RWPE2 (cell line): ENCODE data around the gene TIPARP.
"Not testable (repeated sequence)": the region's sequence is repeated elsewhere in the genome, so short reads cannot be mapped to it uniquely, and the experiment has no call there.

Source experiments
- ATAC-seq: fragments of 200-7000 bp; cut with Tn5 transposase; 3 replicates; pipeline ENCODE4 v1.9.1; 2021; ENCODE audit warnings: low read depth
- DNase-seq: peaks from one replicate; pipeline ENCODE4 v3.0.0-alpha.2; 2020; ENCODE audit warnings: low spot score
- H3K27ac ChIP-seq: fragments of 450-650 bp; 2 replicates; pipeline ENCODE4 v1.5.1; 2017; ENCODE audit warnings: mild to moderate bottlenecking; ENCODE audit not compliant: poor library complexity, severe bottlenecking
- H3K27me3 ChIP-seq: fragments of 250-450 bp; sonication (Bioruptor Pico); 2 replicates; pipeline ENCODE4 v1.5.1; 2021; ENCODE audit warnings: mild to moderate bottlenecking, moderate library complexity; ENCODE audit not compliant: insufficient read depth, poor library complexity, severe bottlenecking
- H3K36me3 ChIP-seq: fragments of 250-450 bp; sonication (Bioruptor Pico); 2 replicates; pipeline ENCODE4 v1.5.1; 2020; ENCODE audit warnings: low read depth, mild to moderate bottlenecking, moderate library complexity
- H3K4me1 ChIP-seq: fragments of 250-450 bp; sonication (Bioruptor Pico); 2 replicates; pipeline ENCODE4 v1.5.1; 2021; ENCODE audit warnings: mild to moderate bottlenecking, moderate library complexity; ENCODE audit not compliant: insufficient read depth, poor library complexity, severe bottlenecking
- H3K4me3 ChIP-seq: fragments of 250-450 bp; sonication (Bioruptor Pico); 2 replicates; pipeline ENCODE4 v1.5.1; 2021; ENCODE audit warnings: mild to moderate bottlenecking, moderate library complexity; ENCODE audit not compliant: severe bottlenecking
- H3K9me3 ChIP-seq: fragments of 250-450 bp; sonication (Bioruptor Pico); 2 replicates; pipeline ENCODE4 v1.5.1; 2021; ENCODE audit warnings: mild to moderate bottlenecking, moderate library complexity; ENCODE audit not compliant: severe bottlenecking
- CTCF ChIP-seq: fragments of 450-650 bp; IDR thresholded peaks from one replicate; pipeline ENCODE4 v1.5.1; 2017; ENCODE audit warnings: mild to moderate bottlenecking, moderate library complexity; ENCODE audit not compliant: poor library complexity, severe bottlenecking

TIPARP gene

DNA sequence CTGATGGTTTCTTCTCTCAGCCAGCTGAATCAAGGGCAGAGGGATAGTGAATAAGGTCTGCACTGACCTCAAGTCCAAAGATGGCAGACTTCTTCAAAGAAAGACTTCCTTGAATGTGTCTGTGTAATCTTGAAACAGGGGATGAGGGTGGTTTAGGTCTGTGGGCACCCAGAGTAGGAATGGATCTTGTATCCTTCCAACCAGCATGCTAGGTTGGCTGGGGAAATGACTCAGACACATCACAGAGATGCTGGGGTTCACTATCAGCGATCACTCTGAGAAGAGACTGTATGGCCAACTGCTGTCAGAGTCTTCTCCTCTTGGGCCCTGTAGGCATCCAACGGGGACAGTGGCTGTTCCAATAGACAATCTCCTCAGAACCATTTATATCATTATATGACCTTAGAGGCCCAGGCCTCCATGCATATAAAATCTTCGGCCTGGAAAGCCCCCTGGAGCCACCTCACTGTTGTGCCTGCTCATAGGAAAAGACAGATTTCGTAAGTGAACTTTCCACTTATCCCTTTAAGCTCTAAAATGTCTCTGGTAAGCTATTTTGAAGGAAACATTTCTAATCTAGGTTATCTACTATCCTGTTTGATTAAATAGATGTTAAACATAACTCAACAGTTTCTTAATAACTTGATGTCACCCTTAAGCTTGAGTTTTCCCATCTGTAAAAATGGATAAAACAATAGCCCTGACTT, 58.5 kb downstream of the TIPARP start:
- H3K27ac ChIP-seq = no peak overlapping the region
- no peaks in the 10 kb centered on the region for H3K9me3 ChIP-seq
- H3K36me3 ChIP-seq = no peaks in the 10 kb centered on the region
- H3K4me3 ChIP-seq = no peak overlapping the region
- no peak for TF ChIP-seq CTCF
- ATAC-seq = no peak
- no peaks in the 10 kb centered on the region for H3K27me3 ChIP-seq
- H3K4me1 ChIP-seq = peaks cover 8% of the 10 kb centered on the region
- DNase-seq = no peak

GRCh38 chr3:156734661-156735060, 60.3 kb downstream of the TIPARP start:
- not testable (repeated sequence) for H3K36me3 ChIP-seq, H3K27me3 ChIP-seq, H3K9me3 ChIP-seq, ATAC-seq, H3K4me3 ChIP-seq, H3K4me1 ChIP-seq, H3K27ac ChIP-seq, DNase-seq

DNA sequence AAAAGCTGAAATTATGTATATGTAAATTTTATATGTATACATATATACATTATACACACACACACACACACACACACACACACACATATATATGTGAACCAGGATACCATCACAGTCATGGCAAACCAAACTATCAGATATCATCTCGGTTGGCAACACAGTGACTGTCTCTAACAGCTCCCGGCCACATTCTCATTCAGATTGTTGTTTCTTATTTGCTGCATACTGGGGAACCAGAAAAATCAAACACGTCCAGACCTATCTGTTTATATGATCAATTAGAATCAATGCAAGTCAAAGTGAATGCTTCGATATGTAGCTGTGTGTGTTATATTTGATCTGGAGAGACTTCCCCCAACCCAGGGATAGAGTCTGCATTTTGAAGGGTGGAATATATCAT, 61.1 kb downstream of the TIPARP start:
- no peak overlapping the region for H3K27ac ChIP-seq
- no peaks in the 10 kb centered on the region for H3K36me3 ChIP-seq
- no peaks in the 10 kb centered on the region for H3K9me3 ChIP-seq
- H3K27me3 ChIP-seq = no peaks in the 10 kb centered on the region
- DNase-seq (no peak), ATAC-seq (no peak)
- no peak overlapping the region for H3K4me3 ChIP-seq
- H3K4me1 ChIP-seq = no peaks in the 10 kb centered on the region
- no peak for TF ChIP-seq CTCF

DNA sequence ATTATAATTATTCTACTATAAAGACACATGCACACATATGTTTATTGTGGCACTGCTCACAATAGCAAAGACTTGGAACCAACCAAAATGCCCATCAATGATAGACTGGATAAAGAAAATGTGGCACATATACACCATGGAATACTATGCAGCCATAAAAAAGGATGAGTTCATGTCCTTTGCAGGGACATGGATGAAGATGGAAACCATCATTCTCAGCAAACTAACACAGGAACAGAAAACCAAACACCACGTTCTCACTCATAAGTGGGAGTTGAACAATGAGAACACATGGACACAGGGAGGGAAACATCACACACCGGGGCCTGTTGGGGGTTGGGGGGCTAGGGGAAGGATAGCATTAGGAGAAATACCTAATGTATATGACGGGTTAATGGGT, 62.7 kb downstream of the TIPARP start:
- H3K27ac ChIP-seq, H3K9me3 ChIP-seq, H3K4me1 ChIP-seq, H3K27me3 ChIP-seq, DNase-seq, H3K36me3 ChIP-seq, H3K4me3 ChIP-seq, ATAC-seq: not testable (repeated sequence)

DNA sequence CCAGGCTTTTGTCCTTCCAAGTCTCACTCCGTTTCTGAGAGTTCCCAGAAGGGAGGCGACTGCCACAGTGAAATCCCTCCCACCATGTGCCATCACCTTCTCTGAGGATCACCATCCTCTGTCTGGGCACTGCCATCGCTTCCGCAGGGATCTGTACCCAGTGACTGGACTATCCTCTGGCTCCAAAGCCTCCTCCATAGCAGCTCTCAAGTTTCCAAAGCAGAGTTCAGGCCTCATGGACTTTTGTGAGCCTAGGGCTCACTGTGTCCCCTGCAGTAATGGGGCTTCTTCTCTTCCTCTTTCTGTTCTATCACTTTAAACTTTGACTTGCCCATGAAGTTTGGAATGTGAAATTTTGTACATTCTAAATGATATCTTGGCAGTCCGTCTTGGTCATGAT, 63.9 kb downstream of the TIPARP start:
- Histone ChIP-seq H3K4me3 (no peak overlapping the region), H3K27ac (no peak overlapping the region), H3K4me1 (no peaks in the 10 kb centered on the region), H3K36me3 (no peaks in the 10 kb centered on the region), H3K27me3 (no peaks in the 10 kb centered on the region), H3K9me3 (no peaks in the 10 kb centered on the region)
- ATAC-seq = no peak
- DNase-seq = no peak
- no peak for TF ChIP-seq CTCF

DNA sequence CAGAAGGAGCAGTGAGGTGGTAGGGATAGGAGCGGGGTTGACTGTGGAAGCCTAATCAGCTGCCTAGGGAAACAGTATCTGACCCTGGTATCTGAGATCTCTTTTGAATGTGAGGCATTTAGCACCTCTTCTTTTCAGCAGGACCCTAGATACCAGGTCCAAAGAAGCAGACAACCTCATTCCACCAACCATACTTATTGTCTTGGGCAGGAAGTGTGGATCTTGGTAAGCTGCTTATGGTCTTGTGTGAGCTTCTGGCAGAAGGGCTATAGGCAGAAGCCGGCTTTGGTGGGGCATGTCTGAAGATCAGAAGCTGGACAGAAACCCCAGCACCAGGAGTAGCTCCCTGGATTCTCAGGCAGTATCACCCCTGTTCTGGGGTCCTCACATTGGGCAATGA, 65.6 kb downstream of the TIPARP start:
- Histone ChIP-seq H3K9me3 (no peaks in the 10 kb centered on the region), H3K4me1 (no peaks in the 10 kb centered on the region), H3K36me3 (no peaks in the 10 kb centered on the region), H3K27me3 (no peaks in the 10 kb centered on the region), H3K27ac (no peak overlapping the region), H3K4me3 (no peak overlapping the region)
- DNase-seq = no peak
- ATAC-seq = no peak
- TF ChIP-seq CTCF = no peak

GRCh38 chr3:156740581-156740980, 66.2 kb downstream of the TIPARP start:
- not testable (repeated sequence) for H3K4me1 ChIP-seq, H3K36me3 ChIP-seq, H3K27ac ChIP-seq, H3K4me3 ChIP-seq, H3K27me3 ChIP-seq, DNase-seq, ATAC-seq, H3K9me3 ChIP-seq
